GM23338 (cell line): Measurements from ENCODE around the gene DHFR. TPM values are rescaled to one million over a fixed set of nuclear protein-coding genes. Genes with fewer than 3 reads are reported as not detected.

Experiments
- ATAC-seq: fragments of 200-7000 bp; cut with Tn5 transposase; 3 replicates; pipeline ENCODE4 v1.9.1; 2020
- DNase-seq: peaks from one replicate; pipeline ENCODE4 v3.0.0-alpha.2; 2015; ENCODE audit warnings: low spot score
- H2AFZ ChIP-seq: fragments of 200-600 bp; sonication (generic); 2 replicates; pipeline ENCODE4 v1.8.0; 2016; ENCODE audit warnings: antibody characterized with exemption, mild to moderate bottlenecking, moderate library complexity
- H3F3A ChIP-seq: fragments of 200-600 bp; sonication (generic); replicated peaks from 2 replicates; pipeline ENCODE4 v1.8.0; 2017; ENCODE audit warnings: antibody characterized with exemption, mixed run types, low read depth
- H3K27ac ChIP-seq: fragments of 200-600 bp; sonication (generic); 2 replicates; pipeline ENCODE4 v1.6.1; 2016; ENCODE audit warnings: low read depth
- H3K27me3 ChIP-seq: fragments of 200-600 bp; sonication (generic); 2 replicates; pipeline ENCODE4 v1.8.0; 2016; ENCODE audit warnings: mild to moderate bottlenecking, mixed run types, moderate library complexity; ENCODE audit not compliant: insufficient read depth
- H3K36me3 ChIP-seq: fragments of 200-600 bp; sonication (generic); 2 replicates; pipeline ENCODE4 v1.8.0; 2016; ENCODE audit warnings: mild to moderate bottlenecking; ENCODE audit not compliant: insufficient read depth
- H3K4me1 ChIP-seq: fragments of 200-600 bp; sonication (generic); 2 replicates; pipeline ENCODE4 v1.8.0; 2016; ENCODE audit warnings: mild to moderate bottlenecking, moderate library complexity; ENCODE audit not compliant: insufficient read depth
- H3K4me2 ChIP-seq: fragments of 200-600 bp; sonication (generic); 2 replicates; pipeline ENCODE4 v1.7.1; 2017; ENCODE audit warnings: mixed run types
- H3K4me3 ChIP-seq: fragments of 200-600 bp; sonication (generic); 2 replicates; pipeline ENCODE4 v1.6.1; 2016; ENCODE audit warnings: mixed run types
- H3K79me2 ChIP-seq: fragments of 200-600 bp; sonication (generic); replicated peaks from 2 replicates; pipeline ENCODE4 v1.8.0; 2017; ENCODE audit warnings: mild to moderate bottlenecking; ENCODE audit not compliant: insufficient read depth
- H3K9me2 ChIP-seq: fragments of 200-600 bp; sonication (generic); 2 replicates; pipeline ENCODE4 v1.8.0; 2017; ENCODE audit not compliant: insufficient read depth
- H4K20me1 ChIP-seq: fragments of 200-600 bp; sonication (generic); replicated peaks from 2 replicates; pipeline ENCODE4 v1.8.0; 2017; ENCODE audit warnings: mild to moderate bottlenecking; ENCODE audit not compliant: insufficient read depth
- H3K27ac Mint-ChIP-seq: 2 replicates; pipeline ENCODE4 v1.8.0; 2020; ENCODE audit warnings: inconsistent platforms, mild to moderate bottlenecking, moderate library complexity, mixed read lengths
- H3K27me3 Mint-ChIP-seq: 3 replicates; pipeline ENCODE4 v1.8.0; 2022; ENCODE audit warnings: low read depth, mild to moderate bottlenecking, moderate library complexity, mixed read lengths, inconsistent platforms; ENCODE audit not compliant: insufficient read depth, poor library complexity
- H3K36me3 Mint-ChIP-seq: 3 replicates; pipeline ENCODE4 v1.8.0; 2021; ENCODE audit warnings: low read depth, mild to moderate bottlenecking, inconsistent platforms, moderate library complexity, mixed read lengths
- H3K4me1 Mint-ChIP-seq: 3 replicates; pipeline ENCODE4 v1.8.0; 2020; ENCODE audit warnings: mild to moderate bottlenecking, inconsistent platforms, mixed read lengths
- H3K4me3 Mint-ChIP-seq: 3 replicates; pipeline ENCODE4 v1.8.0; 2021; ENCODE audit warnings: moderate library complexity, mild to moderate bottlenecking, inconsistent platforms, mixed read lengths
- H3K9me3 Mint-ChIP-seq: 3 replicates; pipeline ENCODE4 v1.8.0; 2020; ENCODE audit warnings: moderate library complexity, mild to moderate bottlenecking, inconsistent platforms, mixed read lengths
- CREB1 ChIP-seq: fragments of 250-450 bp; sonication (Bioruptor Pico); IDR thresholded peaks from 2 replicates; pipeline ENCODE4 v1.5.0; 2020; ENCODE audit warnings: low read depth, mild to moderate bottlenecking, moderate library complexity
- EZH2 ChIP-seq: fragments of 200-600 bp; sonication (generic); IDR thresholded peaks from one replicate; pipeline ENCODE4 v1.8.0; 2017; ENCODE audit warnings: antibody characterized with exemption, mild to moderate bottlenecking, low read depth; ENCODE audit not compliant: unreplicated experiment
- EZH2phosphoT487 ChIP-seq: fragments of 200-600 bp; sonication (generic); IDR thresholded peaks from one replicate; pipeline ENCODE4 v1.8.1; 2018; ENCODE audit warnings: antibody characterized with exemption; ENCODE audit not compliant: unreplicated experiment
- JUNB ChIP-seq: IDR thresholded peaks from one replicate; pipeline ENCODE4 v1.6.1; 2016; ENCODE audit warnings: antibody characterized with exemption; ENCODE audit not compliant: unreplicated experiment
- NANOG ChIP-seq: IDR thresholded peaks from 2 replicates; pipeline ENCODE4 v1.6.1; 2016; ENCODE audit warnings: antibody characterized with exemption, borderline replicate concordance
- POLR2AphosphoS5 ChIP-seq: IDR thresholded peaks from 2 replicates; pipeline ENCODE4 v1.6.1; 2016; ENCODE audit warnings: antibody characterized with exemption, low read depth
- STAT1 ChIP-seq: IDR thresholded peaks from one replicate; pipeline ENCODE4 v1.6.1; 2016; ENCODE audit warnings: antibody characterized with exemption; ENCODE audit not compliant: unreplicated experiment
- ZNF114 ChIP-seq: fragments of 250-450 bp; sonication (Bioruptor Pico); IDR thresholded peaks from 2 replicates; pipeline ENCODE4 v1.5.0; 2020; ENCODE audit warnings: mild to moderate bottlenecking, moderate library complexity
- ZNF331 ChIP-seq: fragments of 250-450 bp; sonication (Bioruptor Pico); IDR thresholded peaks from 2 replicates; pipeline ENCODE4 v1.5.0; 2020; ENCODE audit warnings: low read depth, mild to moderate bottlenecking, moderate library complexity
- polyA plus RNA-seq: library from polyadenylated mRNA; unstranded; fragments of >200 nt; fragmentation: Nextera tagmentation; extraction: Ambion mirVana; gene quantifications from 2 replicates; pipeline ENCODE4 v1.2.1, GENCODE V29; 2016
- total RNA-seq: library from RNA; depleted of rRNA; stranded (reverse); fragments of >200 nt; shearing (Covaris generic); gene quantifications from 2 replicates; pipeline ENCODE4 v1.2.3, GENCODE V29; 2014
- TF ChIP-seq, protein P1 (sequence below), 2 experiments: fragments of 200-600 bp in 1 of 2; sonication (generic) in 1 of 2; conservative IDR thresholded peaks; 2 replicates each; pipeline versions ENCODE4 v1.5.1 to v1.6.1; 2016 to 2017; ENCODE audit warnings: antibody characterized with exemption in 2 of 2, low read depth in 2 of 2, mild to moderate bottlenecking in 2 of 2, moderate library complexity in 1 of 2
- TF ChIP-seq, protein P2 (sequence below): IDR thresholded peaks from 2 replicates; pipeline ENCODE4 v1.6.1; 2016; ENCODE audit warnings: antibody characterized with exemption
- TF ChIP-seq, protein P3 (sequence below): fragments of 250-450 bp; sonication (Bioruptor Pico); IDR thresholded peaks from 2 replicates; pipeline ENCODE4 v1.5.0; 2020; ENCODE audit warnings: mild to moderate bottlenecking, moderate library complexity
- TF ChIP-seq, protein P4 (sequence below): IDR thresholded peaks from one replicate; pipeline ENCODE4 v1.6.1; 2018; ENCODE audit warnings: antibody characterized with exemption; ENCODE audit not compliant: unreplicated experiment

DHFR gene
- total and polyA plus RNA-seq, 2 experiments from 2014 or later = 56.2 to 95.6 TPM

DNA sequence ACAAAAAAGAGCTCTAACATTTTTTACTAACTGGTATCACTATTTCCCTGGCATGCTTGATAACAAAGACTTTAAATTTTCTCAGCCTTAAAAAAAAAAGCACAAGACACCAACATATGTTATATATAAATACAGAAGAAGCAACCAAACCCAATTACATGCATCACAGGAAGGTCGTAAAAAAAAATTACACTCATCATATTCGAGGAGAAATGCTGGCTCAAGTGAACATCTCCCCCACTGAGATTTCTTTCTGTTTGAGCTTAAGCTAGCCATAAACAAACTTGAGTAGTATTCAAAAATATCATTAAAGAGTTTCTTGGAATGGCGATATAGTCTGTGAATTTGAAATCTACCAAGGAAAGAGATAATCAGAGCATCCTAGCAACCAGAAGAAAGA, 7.9 kb downstream of the DHFR start:
- Histone ChIP-seq H3K27me3 (no peaks in the 10 kb centered on the region), H3K36me3 (peaks cover 59% of the 10 kb centered on the region), H3K79me2 (peaks cover 3% of the 10 kb centered on the region; the same call in 1 of the 2 replicates), H3K9me2 (no peaks in the 10 kb centered on the region), H3K27ac (no peak overlapping the region), H3K4me2 (no peak overlapping the region), H3K4me3 (no peak overlapping the region), H2AFZ (no peak overlapping the region), H3F3A (no peaks in the 10 kb centered on the region), H4K20me1 (peaks cover 15% of the 10 kb centered on the region), H3K4me1 (no peaks in the 10 kb centered on the region)
- Mint-ChIP-seq H3K4me1 (no peaks in the 10 kb centered on the region), H3K9me3 (no peaks in the 10 kb centered on the region; the same call in 2 of the 3 replicates), H3K27me3 (peaks cover 4% of the 10 kb centered on the region), H3K36me3 (peaks cover 69% of the 10 kb centered on the region), H3K27ac (no peak overlapping the region), H3K4me3 (no peak overlapping the region)
- no peak for ATAC-seq
- TF ChIP-seq JUNB (no peak), NANOG (no peak), STAT1 (no peak), ZNF331 (CRISPR knock-in tag) (no peak), ZNF114 (CRISPR knock-in tag) (no peak), CREB1 (no peak), EZH2phosphoT487 (no peak), EZH2 (no peak), POLR2AphosphoS5 (no peak)
- TF ChIP-seq, protein P1, sequence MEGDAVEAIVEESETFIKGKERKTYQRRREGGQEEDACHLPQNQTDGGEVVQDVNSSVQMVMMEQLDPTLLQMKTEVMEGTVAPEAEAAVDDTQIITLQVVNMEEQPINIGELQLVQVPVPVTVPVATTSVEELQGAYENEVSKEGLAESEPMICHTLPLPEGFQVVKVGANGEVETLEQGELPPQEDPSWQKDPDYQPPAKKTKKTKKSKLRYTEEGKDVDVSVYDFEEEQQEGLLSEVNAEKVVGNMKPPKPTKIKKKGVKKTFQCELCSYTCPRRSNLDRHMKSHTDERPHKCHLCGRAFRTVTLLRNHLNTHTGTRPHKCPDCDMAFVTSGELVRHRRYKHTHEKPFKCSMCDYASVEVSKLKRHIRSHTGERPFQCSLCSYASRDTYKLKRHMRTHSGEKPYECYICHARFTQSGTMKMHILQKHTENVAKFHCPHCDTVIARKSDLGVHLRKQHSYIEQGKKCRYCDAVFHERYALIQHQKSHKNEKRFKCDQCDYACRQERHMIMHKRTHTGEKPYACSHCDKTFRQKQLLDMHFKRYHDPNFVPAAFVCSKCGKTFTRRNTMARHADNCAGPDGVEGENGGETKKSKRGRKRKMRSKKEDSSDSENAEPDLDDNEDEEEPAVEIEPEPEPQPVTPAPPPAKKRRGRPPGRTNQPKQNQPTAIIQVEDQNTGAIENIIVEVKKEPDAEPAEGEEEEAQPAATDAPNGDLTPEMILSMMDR (conservative IDR thresholded peaks at IDR 0.05; ENCODE audit: low read depth in 2 of 2) = no peak
- TF ChIP-seq, protein P2, sequence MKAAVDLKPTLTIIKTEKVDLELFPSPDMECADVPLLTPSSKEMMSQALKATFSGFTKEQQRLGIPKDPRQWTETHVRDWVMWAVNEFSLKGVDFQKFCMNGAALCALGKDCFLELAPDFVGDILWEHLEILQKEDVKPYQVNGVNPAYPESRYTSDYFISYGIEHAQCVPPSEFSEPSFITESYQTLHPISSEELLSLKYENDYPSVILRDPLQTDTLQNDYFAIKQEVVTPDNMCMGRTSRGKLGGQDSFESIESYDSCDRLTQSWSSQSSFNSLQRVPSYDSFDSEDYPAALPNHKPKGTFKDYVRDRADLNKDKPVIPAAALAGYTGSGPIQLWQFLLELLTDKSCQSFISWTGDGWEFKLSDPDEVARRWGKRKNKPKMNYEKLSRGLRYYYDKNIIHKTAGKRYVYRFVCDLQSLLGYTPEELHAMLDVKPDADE = no peak
- TF ChIP-seq, protein P3, sequence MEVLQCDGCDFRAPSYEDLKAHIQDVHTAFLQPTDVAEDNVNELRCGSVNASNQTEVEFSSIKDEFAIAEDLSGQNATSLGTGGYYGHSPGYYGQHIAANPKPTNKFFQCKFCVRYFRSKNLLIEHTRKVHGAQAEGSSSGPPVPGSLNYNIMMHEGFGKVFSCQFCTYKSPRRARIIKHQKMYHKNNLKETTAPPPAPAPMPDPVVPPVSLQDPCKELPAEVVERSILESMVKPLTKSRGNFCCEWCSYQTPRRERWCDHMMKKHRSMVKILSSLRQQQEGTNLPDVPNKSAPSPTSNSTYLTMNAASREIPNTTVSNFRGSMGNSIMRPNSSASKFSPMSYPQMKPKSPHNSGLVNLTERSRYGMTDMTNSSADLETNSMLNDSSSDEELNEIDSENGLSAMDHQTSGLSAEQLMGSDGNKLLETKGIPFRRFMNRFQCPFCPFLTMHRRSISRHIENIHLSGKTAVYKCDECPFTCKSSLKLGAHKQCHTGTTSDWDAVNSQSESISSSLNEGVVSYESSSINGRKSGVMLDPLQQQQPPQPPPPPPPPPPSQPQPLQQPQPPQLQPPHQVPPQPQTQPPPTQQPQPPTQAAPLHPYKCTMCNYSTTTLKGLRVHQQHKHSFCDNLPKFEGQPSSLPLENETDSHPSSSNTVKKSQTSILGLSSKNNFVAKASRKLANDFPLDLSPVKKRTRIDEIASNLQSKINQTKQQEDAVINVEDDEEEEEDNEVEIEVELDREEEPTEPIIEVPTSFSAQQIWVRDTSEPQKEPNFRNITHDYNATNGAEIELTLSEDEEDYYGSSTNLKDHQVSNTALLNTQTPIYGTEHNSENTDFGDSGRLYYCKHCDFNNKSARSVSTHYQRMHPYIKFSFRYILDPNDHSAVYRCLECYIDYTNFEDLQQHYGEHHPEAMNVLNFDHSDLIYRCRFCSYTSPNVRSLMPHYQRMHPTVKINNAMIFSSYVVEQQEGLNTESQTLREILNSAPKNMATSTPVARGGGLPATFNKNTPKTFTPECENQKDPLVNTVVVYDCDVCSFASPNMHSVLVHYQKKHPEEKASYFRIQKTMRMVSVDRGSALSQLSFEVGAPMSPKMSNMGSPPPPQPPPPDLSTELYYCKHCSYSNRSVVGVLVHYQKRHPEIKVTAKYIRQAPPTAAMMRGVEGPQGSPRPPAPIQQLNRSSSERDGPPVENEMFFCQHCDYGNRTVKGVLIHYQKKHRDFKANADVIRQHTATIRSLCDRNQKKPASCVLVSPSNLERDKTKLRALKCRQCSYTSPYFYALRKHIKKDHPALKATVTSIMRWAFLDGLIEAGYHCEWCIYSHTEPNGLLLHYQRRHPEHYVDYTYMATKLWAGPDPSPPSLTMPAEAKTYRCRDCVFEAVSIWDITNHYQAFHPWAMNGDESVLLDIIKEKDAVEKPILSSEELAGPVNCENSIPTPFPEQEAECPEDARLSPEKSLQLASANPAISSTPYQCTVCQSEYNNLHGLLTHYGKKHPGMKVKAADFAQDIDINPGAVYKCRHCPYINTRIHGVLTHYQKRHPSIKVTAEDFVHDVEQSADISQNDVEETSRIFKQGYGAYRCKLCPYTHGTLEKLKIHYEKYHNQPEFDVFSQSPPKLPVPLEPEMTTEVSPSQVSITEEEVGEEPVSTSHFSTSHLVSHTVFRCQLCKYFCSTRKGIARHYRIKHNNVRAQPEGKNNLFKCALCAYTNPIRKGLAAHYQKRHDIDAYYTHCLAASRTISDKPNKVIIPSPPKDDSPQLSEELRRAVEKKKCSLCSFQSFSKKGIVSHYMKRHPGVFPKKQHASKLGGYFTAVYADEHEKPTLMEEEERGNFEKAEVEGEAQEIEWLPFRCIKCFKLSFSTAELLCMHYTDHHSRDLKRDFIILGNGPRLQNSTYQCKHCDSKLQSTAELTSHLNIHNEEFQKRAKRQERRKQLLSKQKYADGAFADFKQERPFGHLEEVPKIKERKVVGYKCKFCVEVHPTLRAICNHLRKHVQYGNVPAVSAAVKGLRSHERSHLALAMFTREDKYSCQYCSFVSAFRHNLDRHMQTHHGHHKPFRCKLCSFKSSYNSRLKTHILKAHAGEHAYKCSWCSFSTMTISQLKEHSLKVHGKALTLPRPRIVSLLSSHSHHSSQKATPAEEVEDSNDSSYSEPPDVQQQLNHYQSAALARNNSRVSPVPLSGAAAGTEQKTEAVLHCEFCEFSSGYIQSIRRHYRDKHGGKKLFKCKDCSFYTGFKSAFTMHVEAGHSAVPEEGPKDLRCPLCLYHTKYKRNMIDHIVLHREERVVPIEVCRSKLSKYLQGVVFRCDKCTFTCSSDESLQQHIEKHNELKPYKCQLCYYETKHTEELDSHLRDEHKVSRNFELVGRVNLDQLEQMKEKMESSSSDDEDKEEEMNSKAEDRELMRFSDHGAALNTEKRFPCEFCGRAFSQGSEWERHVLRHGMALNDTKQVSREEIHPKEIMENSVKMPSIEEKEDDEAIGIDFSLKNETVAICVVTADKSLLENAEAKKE (CRISPR knock-in tag) = no peak
- TF ChIP-seq, protein P4, sequence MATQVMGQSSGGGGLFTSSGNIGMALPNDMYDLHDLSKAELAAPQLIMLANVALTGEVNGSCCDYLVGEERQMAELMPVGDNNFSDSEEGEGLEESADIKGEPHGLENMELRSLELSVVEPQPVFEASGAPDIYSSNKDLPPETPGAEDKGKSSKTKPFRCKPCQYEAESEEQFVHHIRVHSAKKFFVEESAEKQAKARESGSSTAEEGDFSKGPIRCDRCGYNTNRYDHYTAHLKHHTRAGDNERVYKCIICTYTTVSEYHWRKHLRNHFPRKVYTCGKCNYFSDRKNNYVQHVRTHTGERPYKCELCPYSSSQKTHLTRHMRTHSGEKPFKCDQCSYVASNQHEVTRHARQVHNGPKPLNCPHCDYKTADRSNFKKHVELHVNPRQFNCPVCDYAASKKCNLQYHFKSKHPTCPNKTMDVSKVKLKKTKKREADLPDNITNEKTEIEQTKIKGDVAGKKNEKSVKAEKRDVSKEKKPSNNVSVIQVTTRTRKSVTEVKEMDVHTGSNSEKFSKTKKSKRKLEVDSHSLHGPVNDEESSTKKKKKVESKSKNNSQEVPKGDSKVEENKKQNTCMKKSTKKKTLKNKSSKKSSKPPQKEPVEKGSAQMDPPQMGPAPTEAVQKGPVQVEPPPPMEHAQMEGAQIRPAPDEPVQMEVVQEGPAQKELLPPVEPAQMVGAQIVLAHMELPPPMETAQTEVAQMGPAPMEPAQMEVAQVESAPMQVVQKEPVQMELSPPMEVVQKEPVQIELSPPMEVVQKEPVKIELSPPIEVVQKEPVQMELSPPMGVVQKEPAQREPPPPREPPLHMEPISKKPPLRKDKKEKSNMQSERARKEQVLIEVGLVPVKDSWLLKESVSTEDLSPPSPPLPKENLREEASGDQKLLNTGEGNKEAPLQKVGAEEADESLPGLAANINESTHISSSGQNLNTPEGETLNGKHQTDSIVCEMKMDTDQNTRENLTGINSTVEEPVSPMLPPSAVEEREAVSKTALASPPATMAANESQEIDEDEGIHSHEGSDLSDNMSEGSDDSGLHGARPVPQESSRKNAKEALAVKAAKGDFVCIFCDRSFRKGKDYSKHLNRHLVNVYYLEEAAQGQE = no peak
- DNase-seq = no peak
